ENCODE results near the gene DCTN4.

The DCTN4 gene

GRCh38 chr5:150774145-150774544 is 15.3 kb upstream of the DCTN4 start:
- ChIA-PET CTCF (interaction anchor here (1.0 to 1.4 kb wide), 4 partner anchors 9 to 73 kb away, joined by 3 to 4 read pairs (median 4); partner anchors contain the start of gene RBM22), POLR2A (no interaction called here)
- no peak for TF ChIP-seq CTCF (IDR thresholded peaks at IDR 0.05; ENCODE audit: control extremely low read depth, extremely low read depth, low read depth, missing control alignments)
- DNase-seq (ENCODE audit: extremely low spot score) = no peak

GRCh38 chr5:150771034-150771795 is 12.4 kb upstream of the DCTN4 start:
- CTCF ChIA-PET = interaction anchor here (2.1 kb wide), 1 partner anchor 10 kb away, joined by 5 read pairs; no protein-coding TSS in a partner anchor
- no peak for TF ChIP-seq CTCF (IDR thresholded peaks at IDR 0.05; ENCODE audit: control extremely low read depth, extremely low read depth, low read depth, missing control alignments)
- no peak for DNase-seq (ENCODE audit: extremely low spot score)
- POLR2A ChIA-PET = no interaction called here

- POLR2A ChIA-PET = no interaction called here
- no peak for DNase-seq (ENCODE audit: extremely low spot score)
- CTCF ChIA-PET = interaction anchor here (0.9 to 15.7 kb wide), 3 partner anchors 14 to 681 kb away, joined by 3 to 131 read pairs (median 3); partner anchors contain the start of genes SLC36A1 and SMIM3
- no peak for TF ChIP-seq CTCF (IDR thresholded peaks at IDR 0.05; ENCODE audit: control extremely low read depth, extremely low read depth, low read depth, missing control alignments)
These were observed 7.4 kb upstream of the DCTN4 start for GRCh38 chr5:150766251-150766650.

- TF ChIP-seq CTCF (IDR thresholded peaks at IDR 0.05; ENCODE audit: control extremely low read depth, extremely low read depth, low read depth, missing control alignments) = no peak
- DNase-seq (ENCODE audit: extremely low spot score) = no peak
- ChIA-PET CTCF (interaction anchor here (1.4 to 15.7 kb wide), 2 partner anchors 15 to 682 kb away, joined by 3 to 131 read pairs; partner anchors contain the start of genes SLC36A1 and SMIM3), POLR2A (no interaction called here)
These were observed 7.0 kb upstream of the DCTN4 start for GRCh38 chr5:150765799-150766169.

- CTCF ChIA-PET = interaction anchor here (1.2 to 15.7 kb wide), 4 partner anchors 9 to 682 kb away, joined by 3 to 131 read pairs (median 6); partner anchors contain the start of genes SLC36A1 and SMIM3
- no peak for TF ChIP-seq CTCF (IDR thresholded peaks at IDR 0.05; ENCODE audit: control extremely low read depth, extremely low read depth, low read depth, missing control alignments)
- DNase-seq (ENCODE audit: extremely low spot score) = no peak
- POLR2A ChIA-PET = no interaction called here
These were observed 6.4 kb upstream of the DCTN4 start for GRCh38 chr5:150765011-150765798.

GRCh38 chr5:150764530-150764929 is 5.7 kb upstream of the DCTN4 start:
- ChIA-PET POLR2A (interaction anchor here (1.0 kb wide), 1 partner anchor 11 kb away, joined by 3 read pairs; no protein-coding TSS in a partner anchor), CTCF (interaction anchor here (1.2 to 15.7 kb wide), 5 partner anchors 10 to 683 kb away, joined by 3 to 131 read pairs (median 5); partner anchors contain the start of genes SLC36A1 and SMIM3)
- DNase-seq (ENCODE audit: extremely low spot score) = no peak
- no peak for TF ChIP-seq CTCF (IDR thresholded peaks at IDR 0.05; ENCODE audit: control extremely low read depth, extremely low read depth, low read depth, missing control alignments)

Data from GM10248 (cell line).